Activated CD8-positive, alpha-beta memory T cell treated with anti-CD3 and anti-CD28 coated beads for 24 hours (primary cell): ENCODE results near the gene RBM18.

ENCODE experiments used
- DNase-seq: peaks from one replicate; pipeline ENCODE4 v3.0.0-alpha.2; 2020

The RBM18 gene, protein sequence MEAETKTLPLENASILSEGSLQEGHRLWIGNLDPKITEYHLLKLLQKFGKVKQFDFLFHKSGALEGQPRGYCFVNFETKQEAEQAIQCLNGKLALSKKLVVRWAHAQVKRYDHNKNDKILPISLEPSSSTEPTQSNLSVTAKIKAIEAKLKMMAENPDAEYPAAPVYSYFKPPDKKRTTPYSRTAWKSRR

GRCh38 chr9:122264360-122265148 is at the start of gene RBM18, which contains the start of gene MRRF:
Gene RBM18 (minus strand): TSS chr9:122264840. CDS start chr9:122261492, 3,348 bp downstream.
Gene MRRF (plus strand): TSS chr9:122264882. CDS start chr9:122270892, 6,010 bp downstream.
- DNase-seq, result peak; percentile 97

- no peak for DNase-seq
These were observed 49.5 kb upstream of the RBM18 start for GRCh38 chr9:122314165-122314564.

DNA sequence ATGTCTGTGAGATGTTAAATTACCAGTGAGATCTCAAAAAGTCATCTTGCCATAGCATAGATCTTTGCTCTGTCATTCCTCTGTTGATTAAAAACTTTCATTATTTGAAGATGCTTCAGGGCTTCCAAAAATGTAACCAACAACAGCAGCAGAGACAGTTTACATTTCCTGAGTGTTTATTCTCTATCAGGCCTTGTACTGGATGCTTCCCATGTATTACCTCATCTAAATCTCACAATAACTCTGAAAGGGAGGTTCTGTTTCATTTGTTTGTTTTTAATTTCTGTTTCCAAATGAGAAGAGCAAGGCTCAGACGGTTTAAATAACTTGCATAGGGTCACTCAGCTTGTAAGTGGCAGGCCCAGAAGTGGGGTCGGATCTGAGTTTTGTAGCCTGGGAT is 45.2 kb upstream of the RBM18 start:
- DNase-seq, result no peak

- DNase-seq, result no peak
These were observed 43.3 kb upstream of the RBM18 start for GRCh38 chr9:122307925-122308324.

DNA sequence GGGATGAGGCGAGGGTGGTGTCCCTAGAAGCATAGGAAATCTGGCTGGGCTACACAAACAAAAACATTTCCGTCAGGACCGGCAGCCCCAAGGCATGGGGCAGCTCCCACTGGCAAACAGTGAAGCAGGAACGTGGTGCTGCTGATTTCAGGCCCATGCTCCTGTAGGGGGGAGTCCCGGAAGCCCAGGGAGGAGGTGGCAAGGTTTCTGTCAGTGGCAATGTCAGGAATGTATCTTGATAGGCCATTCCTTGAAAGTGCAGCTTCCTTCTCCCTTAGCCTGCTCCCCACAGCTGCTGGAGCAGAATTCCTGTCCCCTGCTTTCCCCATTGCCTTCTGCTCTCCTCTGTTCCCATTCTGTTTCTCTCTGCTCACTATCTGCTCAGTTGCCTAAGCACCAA is 42.4 kb upstream of the RBM18 start:
- DNase-seq, result no peak

- DNase-seq, result no peak
These were observed 37.8 kb upstream of the RBM18 start for GRCh38 chr9:122302237-122303093.

DNA sequence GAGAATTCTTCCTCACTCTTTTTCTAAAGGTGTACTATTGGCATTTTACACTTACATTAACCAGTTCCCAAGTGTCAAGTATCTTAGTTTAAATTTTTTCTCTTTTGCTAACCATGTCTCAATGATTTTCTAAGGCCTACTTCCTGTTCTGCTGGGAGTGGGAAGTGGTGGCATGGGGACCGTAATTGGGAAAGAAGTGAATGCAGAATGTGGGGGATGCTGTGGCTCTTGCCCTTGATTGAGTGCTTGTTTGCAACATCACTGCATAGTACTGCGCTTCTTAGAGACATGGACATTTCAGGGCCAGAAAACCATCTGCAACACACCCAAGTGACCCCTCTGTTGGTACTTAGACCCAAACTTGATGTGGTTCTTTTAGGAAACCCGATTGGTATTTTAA is 32.9 kb upstream of the RBM18 start:
- no peak for DNase-seq

GRCh38 chr9:122294531-122294930 is 29.9 kb upstream of the RBM18 start:
- no peak for DNase-seq

GRCh38 chr9:122291458-122291857 is 26.8 kb upstream of the RBM18 start:
- DNase-seq, result no peak

- DNase-seq, result no peak
These were observed 22.6 kb upstream of the RBM18 start for GRCh38 chr9:122287214-122287720.

- no peak for DNase-seq
These were observed 22.1 kb upstream of the RBM18 start for GRCh38 chr9:122286764-122287163.

- no peak for DNase-seq
These were observed 16.7 kb upstream of the RBM18 start for GRCh38 chr9:122281368-122281767.

DNA sequence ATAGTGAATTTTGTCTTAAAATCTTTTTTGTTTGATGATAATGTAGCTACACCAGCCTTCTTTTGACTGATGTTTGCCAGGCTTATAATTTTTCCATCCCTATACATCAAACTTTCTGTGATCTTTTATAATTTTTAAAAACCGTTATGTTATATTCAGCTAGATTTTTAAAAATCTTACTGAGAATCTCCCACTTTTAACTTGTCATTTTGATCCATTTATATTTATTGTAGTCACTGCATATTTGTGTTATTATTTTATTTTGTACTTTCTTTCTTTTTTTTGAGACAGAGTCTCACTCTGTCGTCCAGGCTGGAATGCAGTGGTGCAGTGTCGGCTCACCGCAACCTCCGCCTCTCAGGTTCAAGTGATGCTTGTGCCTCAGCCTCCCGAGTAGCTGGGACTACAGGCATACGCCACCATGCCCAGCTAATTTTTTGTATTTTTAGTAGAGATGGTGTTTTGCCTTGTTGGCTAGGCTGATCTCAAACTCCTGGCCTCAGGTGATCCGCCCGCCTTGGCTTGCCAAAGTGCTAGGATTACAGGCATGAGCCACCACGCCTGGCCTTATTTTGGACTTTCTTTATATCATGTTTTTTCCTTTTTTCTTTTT is 12.8 kb upstream of the RBM18 start:
- no peak for DNase-seq

DNA sequence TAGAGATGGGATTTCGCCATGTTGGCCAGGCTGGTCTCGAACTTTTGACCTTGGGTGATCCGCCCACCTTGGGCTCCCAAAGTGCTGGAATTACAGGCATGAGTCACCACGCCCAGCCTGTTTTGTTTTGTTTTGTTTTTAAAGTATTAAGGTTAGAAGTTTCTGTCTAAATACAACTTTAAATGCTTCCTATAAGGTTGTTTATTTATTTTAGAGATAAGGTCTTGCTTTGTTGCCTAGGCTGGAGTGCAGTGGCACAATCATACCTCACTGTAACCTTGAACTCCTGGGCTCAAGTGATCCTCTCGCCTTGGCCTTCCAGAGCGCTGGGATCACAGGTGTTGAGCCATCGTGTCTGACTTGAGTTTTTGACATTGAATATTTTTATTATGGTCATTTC is 11.5 kb upstream of the RBM18 start:
- no peak for DNase-seq

DNA sequence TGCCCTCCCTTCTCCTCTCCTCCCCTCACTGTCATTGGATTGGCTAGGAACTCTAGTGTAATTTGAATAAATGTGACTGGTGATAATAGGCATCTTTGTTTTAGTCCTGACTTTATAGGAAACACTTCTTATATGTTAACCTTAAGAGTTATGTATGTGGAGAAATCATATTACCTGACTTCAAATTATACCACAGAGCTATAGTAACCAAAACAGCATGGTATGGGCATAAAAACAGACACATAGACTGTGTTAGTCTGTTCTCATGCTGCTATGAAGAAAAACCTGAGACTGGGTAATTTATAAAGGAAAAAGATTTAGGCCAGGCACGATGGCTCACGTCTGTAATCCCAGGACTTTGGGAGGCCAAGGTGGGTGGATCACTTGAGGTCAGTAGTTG is 9.4 kb upstream of the RBM18 start:
- no peak for DNase-seq

DNA sequence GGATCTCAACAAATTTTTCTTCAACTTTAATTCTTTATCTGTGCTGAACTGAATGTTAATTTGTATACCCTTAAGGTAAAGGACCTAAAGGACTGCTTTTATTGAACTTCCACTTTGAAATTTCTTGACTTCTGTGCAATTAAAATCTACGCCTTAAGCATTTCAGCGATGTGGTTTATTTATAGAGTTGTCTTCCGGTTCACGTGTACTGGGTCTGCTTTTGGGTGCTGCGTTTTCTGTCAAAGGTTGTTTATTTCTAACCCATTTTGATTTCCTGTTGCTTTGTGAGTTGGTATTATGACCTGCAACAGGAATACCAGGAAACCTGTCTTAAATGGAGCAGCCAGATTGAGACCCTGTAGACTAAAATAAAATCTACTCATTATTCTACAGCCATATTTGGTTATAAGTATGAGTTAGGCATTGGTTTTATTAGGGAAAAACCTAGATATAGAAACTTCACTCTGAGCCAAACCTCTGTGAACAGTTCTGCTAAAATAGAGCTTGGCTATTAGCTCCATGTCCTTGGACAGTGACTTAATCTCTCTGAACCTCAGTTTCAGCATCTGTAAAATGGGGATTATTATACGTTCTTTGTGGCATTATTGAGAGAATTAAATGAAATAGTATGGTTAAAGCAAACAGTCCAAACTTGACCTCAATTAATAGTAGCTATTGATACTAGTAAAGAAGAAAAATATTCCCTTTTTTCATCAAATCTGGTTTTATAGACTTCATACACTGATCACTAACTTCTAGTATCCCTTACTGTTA is 3.6 kb upstream of the RBM18 start:
- no peak for DNase-seq

DNA sequence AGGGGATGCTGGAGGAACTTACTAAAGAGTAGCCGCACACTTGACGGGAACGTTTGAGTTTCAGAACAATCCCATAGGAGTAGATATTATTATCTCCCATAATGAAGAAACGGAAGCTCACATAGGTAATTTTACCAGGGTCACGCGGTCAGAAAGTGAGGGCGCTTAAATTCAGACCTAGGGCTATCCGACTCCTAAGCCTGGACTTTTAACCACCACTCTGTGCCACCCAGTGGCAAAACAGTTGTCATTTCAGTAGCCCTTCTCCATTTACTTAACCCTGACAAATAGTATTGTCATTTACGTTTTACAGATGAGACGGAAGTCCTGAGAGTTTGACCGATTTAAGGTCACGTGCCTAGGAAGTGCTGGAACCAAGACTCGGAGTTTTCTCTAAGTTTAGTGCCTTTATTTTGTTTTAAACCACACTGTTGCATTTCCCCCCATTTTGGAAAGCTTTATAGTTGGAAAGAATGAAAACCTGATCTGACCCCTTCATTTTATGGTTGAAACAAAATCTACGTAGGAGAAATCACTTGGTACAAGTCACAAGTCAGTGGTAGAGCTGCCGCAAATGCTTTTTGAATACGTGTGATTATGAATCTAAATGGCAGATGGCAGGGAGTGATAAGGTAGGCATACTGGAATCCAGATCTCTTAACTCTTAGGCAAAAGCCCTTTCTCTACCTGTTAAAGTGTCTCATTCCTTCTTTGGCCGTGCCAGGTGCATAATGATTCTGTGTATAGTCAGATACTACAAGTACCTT is 692 bp upstream of the RBM18 start:
- no peak for DNase-seq

- DNase-seq, result no peak
These were observed 816 bp downstream of the RBM18 start for GRCh38 chr9:122263699-122264349.

GRCh38 chr9:122262073-122262472 is 2.6 kb downstream of the RBM18 start:
- no peak for DNase-seq

DNA sequence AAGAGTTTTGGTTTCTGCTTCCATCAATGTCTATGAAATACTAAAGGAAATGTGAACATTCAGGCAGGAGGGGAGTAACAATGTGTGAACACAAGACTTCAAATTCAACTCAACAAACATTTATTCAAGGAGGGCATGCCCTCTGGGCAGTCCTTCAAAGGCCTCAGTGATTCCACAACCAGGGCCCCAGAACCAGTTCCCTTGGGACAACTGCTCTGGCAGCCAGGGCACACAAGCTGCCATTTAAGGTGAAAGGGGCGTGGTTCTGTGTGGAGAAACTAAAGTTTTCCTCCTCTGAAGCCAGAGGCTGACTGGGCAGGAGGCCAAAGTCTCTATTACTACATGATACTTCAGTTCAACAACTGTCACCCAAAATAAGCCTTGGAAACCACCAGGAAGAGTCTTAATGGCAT is 3.2 kb downstream of the RBM18 start:
- DNase-seq, result no peak
